ENCODE results near the gene MAMDC4. TPM values are rescaled to one million over a fixed set of nuclear protein-coding genes. Genes with fewer than 3 reads are reported as not detected.

Gene MAMDC4
- total and polyA plus RNA-seq, 2 of the 13 experiments (the other 11 are each of a cell fraction or from before 2014, with no cell fraction given) = 6.0 to 6.8 TPM

GRCh38 chr9:136885950-136886578 lies 33.9 kb downstream of the MAMDC4 start, which contains the start of gene TRAF2 (continued):
- TF ChIP-seq MBD4 (IDR thresholded peaks at IDR 0.05; ENCODE audit: borderline replicate concordance, low read length) (no peak), ZBTB2 (CRISPR knock-in tag; IDR thresholded peaks at IDR 0.05; ENCODE audit: low read depth) (0 out of 2 replicates have a peak, but pooled peaks have one; percentile 41), ISL2 (CRISPR knock-in tag; IDR thresholded peaks at IDR 0.05) (peak; percentile 43; the same call in 1 of the 2 replicates), SOX5 (CRISPR knock-in tag; IDR thresholded peaks at IDR 0.05; ENCODE audit: borderline replicate concordance) (peak; percentile 17; the same call in 1 of the 2 replicates), ZNF567 (CRISPR knock-in tag; IDR thresholded peaks at IDR 0.05; ENCODE audit: borderline replicate concordance) (no peak), HNRNPUL1 (IDR thresholded peaks at IDR 0.05; ENCODE audit: low read depth, low read length) (no peak), ZNF44 (CRISPR knock-in tag; IDR thresholded peaks at IDR 0.05) (0 out of 2 replicates have a peak, but pooled peaks have one; percentile 43), ZNF33A (CRISPR knock-in tag; IDR thresholded peaks at IDR 0.05; ENCODE audit: borderline replicate concordance) (no peak), SKI (IDR thresholded peaks at IDR 0.05; ENCODE audit: partially characterized antibody) (peak; percentile 34), BRCA1 (CRISPR knock-in tag; IDR thresholded peaks at IDR 0.05) (0 out of 2 replicates have a peak, but pooled peaks have one; percentile 42), GATA4 (IDR thresholded peaks at IDR 0.05; ENCODE audit: borderline replicate concordance, low read depth) (peak; percentile 58; the same call in 1 of the 2 replicates), ZHX1 (CRISPR knock-in tag; IDR thresholded peaks at IDR 0.05; ENCODE audit: low read depth) (0 out of 2 replicates have a peak, but pooled peaks have one; percentile 31), HOXD1 (CRISPR knock-in tag; IDR thresholded peaks at IDR 0.05) (0 out of 2 replicates have a peak, but pooled peaks have one; percentile 60), SNAPC4 (CRISPR knock-in tag; IDR thresholded peaks at IDR 0.05) (no peak)
- TF ChIP-seq, protein P1, sequence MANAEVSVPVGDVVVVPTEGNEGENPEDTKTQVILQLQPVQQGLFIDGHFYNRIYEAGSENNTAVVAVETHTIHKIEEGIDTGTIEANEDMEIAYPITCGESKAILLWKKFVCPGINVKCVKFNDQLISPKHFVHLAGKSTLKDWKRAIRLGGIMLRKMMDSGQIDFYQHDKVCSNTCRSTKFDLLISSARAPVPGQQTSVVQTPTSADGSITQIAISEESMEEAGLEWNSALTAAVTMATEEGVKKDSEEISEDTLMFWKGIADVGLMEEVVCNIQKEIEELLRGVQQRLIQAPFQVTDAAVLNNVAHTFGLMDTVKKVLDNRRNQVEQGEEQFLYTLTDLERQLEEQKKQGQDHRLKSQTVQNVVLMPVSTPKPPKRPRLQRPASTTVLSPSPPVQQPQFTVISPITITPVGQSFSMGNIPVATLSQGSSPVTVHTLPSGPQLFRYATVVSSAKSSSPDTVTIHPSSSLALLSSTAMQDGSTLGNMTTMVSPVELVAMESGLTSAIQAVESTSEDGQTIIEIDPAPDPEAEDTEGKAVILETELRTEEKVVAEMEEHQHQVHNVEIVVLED (CRISPR knock-in tag; IDR thresholded peaks at IDR 0.05; ENCODE audit: borderline replicate concordance) = peak; percentile 92
- TF ChIP-seq, protein P2, sequence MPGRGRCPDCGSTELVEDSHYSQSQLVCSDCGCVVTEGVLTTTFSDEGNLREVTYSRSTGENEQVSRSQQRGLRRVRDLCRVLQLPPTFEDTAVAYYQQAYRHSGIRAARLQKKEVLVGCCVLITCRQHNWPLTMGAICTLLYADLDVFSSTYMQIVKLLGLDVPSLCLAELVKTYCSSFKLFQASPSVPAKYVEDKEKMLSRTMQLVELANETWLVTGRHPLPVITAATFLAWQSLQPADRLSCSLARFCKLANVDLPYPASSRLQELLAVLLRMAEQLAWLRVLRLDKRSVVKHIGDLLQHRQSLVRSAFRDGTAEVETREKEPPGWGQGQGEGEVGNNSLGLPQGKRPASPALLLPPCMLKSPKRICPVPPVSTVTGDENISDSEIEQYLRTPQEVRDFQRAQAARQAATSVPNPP (CRISPR knock-in tag; IDR thresholded peaks at IDR 0.05) = no peak
